ENCODE measurements around the gene INTS1.
"Not testable (repeated sequence)": the region's sequence is repeated elsewhere in the genome, so short reads cannot be mapped to it uniquely, and the experiment has no call there.

Gene INTS1

DNA sequence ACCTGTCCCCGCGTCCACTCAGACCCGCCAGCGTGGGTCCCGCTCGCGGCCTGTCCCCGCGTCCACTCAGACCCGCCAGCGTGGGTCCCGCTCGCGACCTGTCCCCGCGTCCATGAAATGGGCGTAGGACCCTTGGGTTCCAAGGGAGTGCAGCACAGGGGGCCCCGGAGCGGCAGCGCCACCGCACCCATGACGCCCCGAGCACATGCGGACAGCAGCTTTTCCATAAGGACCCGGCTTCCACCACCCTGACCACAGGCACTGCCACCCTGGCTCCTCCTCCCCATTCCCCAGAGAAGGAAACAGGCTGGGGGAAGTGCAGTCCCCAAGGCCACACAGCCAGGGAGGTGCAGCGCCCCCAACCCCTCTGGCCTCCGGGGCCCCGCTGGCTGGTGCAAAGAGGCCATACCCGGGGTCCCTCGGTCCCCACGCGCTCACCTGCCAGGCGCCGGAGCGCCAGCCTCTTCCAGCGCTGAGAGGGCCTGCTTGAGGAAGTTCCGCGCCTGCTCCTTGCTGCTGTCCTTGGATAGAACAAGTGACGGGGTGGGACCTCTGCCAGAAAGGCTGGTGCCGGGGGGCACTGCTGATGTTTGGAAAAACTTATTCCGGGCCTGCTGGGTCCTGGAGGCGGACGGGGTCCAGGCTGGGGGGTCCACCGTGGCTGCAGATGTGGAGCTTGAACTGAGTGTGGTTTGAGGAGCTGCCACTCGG is 59.8 kb downstream of the INTS1 start:
- DNase-seq = no peak

DNA sequence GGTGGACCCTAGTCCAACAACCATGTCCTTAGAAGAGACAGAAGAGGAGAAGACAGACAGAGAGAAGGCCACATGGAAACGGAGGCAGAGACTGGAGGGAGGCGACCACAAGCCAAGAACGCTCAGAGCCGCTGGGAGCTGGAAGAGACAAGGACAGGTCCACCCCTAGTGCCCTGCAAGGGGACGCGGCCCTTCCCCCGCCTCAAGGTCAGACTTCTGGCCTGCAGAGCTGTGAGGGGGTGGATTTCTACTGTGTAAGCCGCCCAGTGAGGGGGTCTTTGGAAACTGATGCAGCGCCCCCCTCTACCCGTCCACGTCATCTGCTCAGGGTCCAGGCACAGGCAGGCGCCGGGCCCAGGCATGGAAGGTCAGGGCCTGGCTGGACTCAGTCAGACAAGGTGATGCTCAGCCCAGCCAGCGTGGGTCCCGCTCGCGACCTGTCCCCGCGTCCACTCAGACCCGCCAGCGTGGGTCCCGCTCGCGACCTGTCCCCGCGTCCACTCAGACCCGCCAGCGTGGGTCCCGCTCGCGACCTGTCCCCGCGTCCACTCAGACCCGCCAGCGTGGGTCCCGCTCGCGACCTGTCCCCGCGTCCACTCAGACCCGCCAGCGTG is 60.5 kb downstream of the INTS1 start:
- not testable (repeated sequence) for DNase-seq

DNA sequence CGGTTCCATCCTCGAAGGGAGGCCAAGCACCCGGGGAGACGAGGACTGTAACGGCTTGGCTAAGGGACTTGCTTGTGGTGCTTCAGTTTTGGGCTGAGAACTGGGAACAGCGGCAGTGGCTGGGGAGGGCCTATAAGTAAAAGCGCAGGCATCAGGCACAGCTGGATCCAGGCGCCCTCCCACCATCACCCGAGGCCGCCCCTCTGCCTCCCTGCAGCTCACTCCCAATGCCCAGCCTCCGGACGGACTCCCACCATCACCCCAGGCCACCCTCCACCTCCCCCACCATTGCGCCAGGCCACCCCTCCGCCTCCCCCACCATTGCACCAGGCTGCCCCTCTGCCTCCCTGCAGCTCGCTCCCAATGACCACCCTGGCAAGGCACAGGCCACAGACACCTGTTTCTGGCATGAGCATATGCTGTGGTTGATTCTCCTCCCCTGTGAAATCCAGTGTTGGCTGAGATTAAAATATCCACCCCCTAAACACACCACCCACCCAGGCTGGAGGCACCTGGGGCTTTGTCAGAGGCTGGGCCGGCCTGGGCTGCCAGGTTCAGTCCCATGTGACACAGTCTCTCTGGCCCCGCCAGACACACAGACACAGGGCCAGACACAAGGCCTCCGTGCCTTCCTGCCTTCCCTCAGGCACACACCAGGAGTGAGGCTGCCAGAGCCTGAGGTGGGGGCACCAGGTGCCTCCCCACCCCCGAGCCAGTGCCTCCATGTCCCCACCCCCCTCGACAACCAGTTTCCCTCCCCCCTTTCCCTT is 61.6 kb downstream of the INTS1 start:
- no peak for DNase-seq

DNA sequence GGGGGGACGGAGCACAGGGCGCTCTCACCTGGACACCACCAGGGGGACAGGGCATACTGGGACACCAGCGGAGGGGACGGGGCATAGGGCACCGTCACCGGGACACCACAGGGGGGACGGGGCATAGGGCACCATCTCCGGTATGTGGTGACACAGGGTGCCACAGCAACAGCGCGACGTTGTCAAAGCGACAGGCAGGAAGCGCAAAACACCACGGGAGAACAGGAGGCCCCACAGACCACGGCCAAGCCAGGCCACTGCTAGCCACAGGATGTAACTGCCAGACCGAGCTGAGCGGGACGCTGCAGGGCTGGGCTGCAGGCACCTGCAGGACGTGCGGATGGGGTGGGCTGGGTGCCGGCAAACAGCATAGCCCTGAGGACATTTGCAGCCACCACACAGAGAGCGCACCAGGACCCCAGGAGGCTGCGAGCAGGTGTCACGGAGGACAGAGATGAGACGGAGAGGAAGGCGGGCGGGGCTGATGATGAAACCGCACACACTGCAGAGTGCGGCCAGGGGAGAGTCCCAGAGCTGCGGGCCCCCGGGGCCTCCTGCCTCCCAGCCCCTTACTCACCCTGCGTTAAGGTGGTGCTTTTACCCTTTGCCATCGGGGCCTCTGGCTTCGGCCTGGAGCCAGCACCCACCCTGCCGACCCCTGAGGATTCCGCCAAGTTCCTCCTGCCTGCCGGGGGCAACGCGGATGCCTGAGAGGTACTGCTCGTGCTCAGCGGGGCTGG is 62.4 kb downstream of the INTS1 start:
- no peak for DNase-seq

DNA sequence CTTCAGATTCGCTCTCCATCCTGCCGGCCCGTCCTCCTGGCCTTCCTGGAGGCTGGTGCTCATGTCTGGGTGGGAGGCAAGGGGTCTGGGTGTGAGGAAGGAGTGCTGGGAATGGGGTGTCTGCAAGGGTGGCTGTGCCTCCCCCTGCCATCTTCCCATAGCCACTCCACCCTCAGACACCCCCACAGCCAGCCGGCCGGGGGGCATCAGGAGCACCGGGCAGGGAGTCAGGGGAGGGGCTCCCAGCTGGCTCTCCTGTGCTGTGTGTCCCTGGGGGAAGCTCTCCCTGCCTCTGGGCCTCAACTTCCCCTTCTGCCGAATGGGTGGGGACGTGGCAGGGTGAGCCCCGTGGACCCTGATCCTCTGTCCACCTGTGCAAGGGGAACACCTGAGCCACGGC is 63.6 kb downstream of the INTS1 start:
- no peak for DNase-seq

DNA sequence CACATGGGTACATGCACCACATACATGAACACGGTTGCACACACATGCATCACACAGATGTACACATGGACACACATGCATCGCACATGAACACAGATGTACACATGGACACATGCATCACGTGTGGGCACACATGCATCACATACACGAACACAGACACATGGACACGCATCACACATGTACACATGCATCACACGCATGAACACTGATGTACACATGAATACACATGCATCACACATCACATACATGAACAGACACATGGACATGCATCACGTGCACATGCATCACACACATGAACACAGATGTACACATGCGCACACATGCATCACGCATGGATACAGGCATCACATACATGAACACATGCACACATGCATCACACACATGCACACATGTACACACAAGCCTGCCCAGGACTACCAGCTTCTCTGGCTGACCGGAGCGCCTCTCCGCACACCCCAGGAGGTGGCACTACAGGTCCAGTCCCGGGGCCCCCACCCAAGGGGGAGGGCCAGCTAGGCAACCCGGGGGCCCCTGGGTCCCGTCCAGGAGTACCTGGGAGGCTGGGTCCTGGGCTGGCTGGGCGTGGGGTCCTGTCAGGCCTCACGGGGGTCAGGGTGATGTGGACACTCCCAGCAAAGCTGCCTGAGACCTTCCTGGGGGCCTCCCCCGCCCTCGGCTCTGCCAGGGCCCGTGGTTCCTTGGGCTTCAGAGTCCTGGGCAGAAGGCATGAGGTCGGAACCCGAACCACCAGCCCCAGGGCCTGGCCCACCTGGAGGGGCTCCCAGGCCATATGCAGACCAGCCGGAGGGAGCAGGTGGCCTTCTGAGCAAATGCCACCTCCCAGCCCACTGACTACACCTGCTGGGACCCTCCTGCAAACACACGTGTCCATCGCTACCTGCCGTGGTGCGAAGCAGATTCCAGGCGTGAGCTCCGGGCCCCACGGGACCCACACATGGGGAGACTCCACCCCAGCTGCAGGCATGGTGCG is 64.5 kb downstream of the INTS1 start:
- DNase-seq = no peak

DNA sequence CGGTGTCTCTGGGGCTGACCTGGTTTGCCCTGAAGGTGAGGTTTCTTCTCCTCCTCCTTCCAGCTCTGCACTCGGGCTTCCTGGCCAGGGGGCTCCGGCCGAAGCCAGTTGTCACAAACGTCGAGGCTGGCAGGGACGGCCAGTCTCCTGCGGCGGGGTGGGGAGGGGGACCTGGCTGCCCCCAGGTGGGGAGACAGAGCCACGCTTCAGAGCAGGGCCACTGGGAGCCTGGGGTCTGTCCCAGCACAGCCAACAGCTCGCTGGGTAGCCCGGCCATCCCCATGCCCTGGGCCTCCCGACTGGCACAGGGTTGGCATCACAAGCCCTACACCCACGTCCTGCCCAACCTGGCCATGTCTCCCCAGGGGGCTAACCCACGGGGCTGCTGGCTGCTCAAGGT is 65.4 kb downstream of the INTS1 start:
- DNase-seq = no peak

DNA sequence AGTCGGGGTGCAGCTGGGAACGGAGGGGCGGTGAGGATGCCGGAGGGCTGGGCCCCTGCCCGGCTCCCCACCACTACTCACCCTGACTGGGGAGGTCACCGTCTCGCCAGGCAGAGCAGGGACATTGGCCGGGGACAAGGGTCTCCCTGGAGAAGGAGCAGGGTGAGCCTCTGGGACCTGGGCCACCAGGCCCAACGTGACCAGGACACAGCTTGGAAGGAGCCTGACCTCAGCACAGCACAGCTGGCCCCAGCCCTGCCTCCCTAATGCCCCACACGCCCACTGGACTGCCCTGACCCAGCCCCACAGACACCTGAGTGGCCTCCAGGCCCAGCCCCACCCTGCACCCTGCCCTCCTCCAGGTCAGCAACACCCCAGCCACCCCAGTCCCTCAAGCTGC is 66.0 kb downstream of the INTS1 start:
- no peak for DNase-seq

DNA sequence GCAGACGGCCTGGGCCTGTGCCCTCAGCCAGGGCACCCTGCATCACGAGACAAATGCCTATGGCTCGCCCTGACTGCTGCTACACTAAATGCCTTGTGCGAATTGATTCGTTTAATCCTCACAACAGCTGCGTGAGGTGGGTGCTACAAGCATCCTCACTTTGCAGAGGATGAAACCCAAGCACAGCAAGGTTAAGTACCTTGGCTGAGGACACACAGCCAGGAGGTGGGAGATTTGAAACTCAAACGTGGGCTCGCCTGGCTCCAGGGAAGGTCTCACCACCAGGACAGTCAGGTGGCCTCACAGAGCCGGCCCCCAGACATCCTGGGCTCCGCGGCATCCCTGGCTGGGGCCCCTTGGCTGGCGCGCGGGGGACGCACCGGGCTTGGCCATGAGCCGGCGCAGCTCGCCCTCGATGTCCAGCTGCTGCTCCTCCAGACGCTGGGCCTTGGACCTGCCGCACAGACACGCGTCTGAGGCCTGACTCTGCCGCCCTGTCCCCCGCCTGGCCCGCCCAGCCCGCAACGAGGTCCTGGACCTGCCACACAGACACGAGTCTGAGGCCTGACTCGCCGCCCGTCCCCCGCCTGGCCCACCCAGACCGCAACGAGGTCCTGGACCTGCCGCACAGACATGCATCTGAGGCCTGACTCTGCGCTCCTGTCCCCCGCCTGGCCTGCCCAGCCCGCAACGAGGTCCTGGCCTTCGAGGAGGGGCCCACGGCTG is 66.9 kb downstream of the INTS1 start:
- DNase-seq = no peak

DNA sequence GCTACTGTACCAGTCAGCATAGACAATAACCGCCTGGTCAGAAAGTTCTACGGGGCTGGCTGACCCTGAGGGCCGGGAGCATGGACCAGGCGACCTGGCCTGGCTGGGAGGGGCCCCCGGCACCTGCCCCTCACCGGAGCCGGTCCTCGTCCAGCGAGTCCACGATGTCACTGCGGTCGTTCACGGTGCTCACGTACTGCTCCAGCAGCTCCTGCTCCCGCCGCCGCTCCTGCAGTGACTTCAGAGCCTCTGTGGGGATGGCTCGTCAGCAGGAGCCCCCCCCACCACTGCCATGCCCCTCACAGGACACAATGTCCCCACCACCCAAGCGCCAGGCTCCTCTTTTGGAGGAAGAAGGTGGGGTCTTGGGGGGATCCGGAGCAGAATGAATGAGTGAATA is 67.6 kb downstream of the INTS1 start:
- no peak for DNase-seq

DNA sequence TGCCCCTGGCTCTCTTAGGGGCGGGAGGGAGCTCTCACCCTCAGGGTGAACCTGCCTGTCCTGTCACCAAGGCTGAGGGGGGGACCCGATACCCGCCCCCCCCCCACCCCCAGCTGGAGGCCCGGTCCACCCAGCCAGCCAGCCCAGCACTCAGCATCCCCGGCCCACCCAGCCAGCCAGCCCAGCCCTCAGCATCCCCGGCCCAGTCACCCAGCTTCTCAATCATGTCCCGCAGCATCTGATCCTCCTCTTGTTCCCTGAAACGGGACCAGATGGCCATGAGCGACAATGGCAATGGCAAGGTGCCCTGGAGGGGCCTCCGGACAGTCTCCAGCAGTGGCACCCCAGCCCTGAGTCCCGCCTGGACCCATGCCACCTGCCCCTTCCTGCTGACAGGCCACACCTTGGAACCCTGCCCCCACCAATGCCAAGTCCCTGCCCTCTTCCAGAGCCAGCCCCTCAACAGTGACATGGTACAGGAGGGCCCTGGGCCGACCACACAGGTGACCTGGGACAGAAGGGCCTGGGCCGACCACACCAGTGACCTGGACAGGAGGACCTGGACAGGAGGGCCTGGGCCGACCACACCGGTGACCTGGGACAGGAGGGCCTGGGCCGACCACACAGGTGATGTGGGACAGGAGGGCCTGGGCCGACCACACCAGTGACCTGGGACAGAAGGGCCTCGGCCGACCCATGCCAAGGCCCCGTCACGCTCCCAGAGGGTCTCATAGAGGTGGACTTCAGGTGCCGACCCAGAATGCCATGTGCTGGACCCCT is 69.1 kb downstream of the INTS1 start:
- no peak for DNase-seq

DNA sequence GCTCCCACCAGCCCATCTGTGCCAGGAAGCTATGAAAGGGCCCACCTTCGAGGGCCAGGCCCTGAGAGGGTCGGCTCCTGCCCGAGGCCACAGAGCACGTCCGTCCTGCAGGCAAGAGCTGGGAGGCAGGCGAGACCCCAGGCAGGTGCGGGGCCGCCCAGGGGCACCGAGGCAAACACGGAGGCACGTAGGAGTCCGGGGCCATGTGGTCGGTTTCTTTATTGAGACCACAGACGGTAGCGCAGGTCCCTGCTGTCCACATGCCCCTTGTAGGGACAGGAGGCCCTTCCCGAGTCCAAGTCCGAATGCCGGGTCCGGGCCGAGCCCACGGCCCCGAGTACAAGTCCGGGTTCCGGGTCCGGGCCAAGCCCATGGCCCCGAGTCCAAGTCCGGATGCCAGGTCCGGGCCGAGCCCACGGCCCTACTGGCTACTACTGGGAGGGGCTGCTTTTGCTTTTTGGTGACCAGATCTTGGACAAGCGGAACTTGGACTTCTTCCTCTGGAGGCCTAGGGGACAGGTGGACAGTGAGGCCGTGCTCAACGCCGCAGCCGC is 69.9 kb downstream of the INTS1 start:
- no peak for DNase-seq

DNA sequence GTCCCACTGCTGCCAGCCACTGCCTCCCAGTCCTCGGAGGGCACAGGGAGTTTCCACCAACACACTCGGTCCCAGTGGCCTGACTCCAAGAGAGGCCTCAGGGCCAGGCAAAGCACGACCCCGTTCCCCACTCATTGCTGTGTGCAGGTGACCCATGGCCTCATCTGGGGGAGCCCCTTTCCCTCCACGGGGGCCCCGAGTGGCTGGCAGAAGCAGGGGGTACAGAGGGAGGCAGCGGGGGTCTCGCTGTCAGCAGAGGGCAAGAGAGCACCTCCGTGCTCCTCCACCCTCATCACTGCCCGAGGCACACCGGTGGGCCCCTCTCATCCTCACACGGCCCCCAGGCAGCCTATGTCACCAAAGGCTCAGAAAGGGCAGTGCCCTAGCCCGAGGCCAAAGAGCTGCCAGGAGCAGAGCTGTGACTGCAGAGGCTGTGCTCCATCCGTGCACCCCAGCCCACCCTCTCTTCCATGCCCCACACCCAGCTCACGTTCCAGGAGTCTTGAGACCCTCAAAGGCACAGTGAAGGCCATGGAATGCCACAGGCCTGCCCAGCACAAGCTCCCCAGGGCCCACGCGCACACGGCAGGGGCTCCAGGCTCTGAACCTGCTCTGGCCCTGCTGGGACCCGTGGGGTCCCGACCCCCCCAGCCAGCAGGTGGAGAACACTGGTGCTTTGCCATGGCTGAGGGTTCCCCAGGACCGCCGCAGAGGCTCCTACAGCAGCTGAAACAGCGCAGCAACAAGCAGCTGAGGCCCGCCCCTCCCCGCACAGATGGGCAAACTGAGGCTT is 70.9 kb downstream of the INTS1 start:
- DNase-seq = no peak

DNA sequence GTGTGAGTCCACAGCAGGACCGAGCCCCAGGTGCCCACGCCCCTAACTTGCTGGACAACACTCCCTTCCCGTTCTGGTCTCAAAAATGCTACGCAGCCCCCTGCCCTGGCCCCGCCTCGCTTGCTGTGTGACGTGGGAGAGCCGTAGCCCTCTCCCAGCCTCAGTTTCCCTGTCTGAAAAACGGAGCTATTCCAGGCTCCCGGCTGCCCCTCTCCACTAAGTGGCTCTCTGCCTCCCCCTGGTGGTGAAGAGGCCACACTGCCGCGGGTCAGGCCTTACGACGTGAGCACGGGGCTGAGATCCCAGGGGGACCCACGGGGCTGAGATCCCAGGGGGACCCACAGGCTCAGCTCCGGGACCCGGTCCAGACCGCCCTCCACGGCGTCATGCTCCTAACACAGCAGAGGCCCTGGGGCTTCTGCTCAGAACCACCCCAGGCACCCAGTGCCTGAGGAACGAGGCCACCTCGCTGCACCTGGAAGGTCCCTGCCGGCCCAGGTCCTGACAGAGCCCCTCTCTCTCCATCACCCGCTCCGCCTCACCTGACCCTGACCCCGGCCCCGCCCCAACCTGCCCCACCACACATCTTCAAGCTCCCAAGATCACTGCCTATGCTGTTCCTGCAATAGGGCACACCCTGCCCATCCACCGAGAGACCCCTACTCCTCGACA is 71.6 kb downstream of the INTS1 start:
- peak; percentile 84 for DNase-seq

DNA sequence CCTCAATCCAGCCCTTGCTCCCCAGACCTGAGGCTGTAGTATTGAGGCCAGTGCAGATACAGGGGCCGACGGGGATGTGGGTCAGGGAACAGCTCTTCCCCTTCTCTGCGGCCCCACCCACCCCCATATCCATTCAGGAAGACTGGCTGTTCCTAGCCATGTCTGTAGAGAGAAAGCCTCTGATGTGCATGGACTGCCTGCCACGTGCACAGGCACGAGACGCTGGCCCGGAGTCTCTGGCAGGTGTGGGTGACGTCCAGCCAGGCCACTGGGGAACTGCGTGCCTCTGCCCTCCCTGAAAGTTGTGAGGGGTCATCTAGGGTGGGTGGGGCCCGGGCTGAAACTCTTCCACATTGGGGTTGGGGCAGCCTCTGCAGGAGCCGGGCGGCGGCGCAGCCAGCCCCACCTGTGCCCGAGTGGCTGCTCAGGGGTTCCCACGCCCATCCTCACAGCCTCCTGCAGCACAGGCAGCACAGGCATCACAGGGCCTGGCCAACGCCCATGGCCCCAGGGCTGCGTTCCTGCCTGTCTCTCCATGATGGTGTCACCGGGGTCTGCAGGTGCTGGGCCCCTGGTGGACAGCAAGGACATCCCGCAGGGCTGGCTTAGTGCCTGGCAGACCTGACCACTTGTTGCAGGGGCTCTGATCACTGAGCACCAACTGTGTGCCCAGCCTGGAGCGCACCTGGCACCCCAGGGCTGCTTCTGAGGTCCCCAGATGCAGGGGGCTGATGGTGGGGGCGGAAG is 72.4 kb downstream of the INTS1 start:
- no peak for DNase-seq

DNA sequence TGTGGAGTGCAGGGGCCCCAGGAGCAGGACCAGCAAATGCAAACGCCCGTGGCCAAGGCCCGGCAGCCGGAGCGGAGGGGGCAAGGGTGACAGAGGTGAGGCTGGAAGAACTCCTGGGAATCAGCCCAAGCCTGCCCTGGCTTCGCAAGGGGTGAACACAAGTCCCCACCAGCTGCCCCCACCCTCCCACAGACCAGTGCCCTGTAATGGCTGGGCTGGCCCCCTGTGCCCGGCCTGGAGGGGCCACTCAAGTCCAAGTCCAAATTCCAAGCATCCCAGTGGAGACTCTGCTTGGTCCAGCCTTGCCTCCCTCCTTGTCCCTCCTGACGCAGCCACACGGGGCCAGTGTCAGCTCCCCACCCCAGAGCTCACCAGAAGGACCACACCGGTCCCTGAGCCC is 73.0 kb downstream of the INTS1 start:
- no peak for DNase-seq

DNA sequence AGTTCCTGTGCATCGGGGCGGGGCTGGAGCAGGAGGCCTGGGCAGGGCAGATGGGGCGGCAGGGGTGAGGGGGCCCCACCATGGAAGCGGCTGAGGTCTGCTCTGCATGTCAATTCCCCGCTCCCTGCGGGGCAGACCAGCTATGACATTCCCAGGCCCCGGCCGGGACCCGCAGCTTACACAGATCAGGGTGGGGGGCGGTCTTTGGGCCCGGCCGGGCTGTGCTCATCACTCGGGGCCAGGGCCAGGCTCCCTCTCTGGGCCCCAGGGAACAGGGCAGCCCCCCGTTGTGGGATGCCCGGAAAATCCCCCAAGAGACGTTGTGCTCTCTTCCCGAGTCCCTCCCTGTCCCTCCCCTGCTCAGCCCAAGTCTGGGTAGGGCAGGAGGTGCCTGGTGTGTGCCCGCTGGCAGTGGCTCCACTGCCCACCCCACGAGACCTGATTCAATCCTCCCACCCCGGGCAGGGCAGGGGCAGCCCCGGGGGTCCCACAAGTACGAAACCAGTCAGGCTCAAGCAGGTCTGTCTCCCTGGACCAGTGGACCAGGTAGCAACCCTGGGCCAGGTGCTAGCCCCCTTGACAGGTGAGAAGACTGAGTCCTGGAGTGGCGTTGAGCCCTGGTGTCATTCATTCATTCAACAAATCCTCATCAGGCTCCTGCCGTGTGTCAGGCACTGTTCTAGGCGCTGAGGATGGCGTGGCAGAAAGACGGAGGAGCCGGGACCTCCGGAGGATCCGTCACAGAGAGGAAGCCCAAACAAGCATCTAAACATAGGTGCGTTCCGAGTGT is 73.9 kb downstream of the INTS1 start:
- DNase-seq = no peak

Measured in activated T-cell treated with anti-CD3 and anti-CD28 coated beads, Interleukin-2, amount 50 U/mL, for 1 hour (primary cell).